Lower leg skin (tissue), 3 donors: Measurements from ENCODE around the gene FAM47E.

Experiments used
- CTCF ChIP-seq, 3 donors: fragments of 450-650 bp; IDR thresholded peaks; one replicate each; pipeline ENCODE4 v1.5.1; 2016; ENCODE audit warnings: antibody characterized with exemption in 3 of 3, mild to moderate bottlenecking in 3 of 3, moderate library complexity in 2 of 3
- POLR2A ChIP-seq, 2 donors: fragments of 450-650 bp; IDR thresholded peaks; one replicate each; pipeline ENCODE4 v1.6.1; 2016 to 2017; ENCODE audit warnings: antibody characterized with exemption in 2 of 2, mild to moderate bottlenecking in 1 of 2, moderate library complexity in 1 of 2

GRCh38 chr4:76296286-76296820 lies 44.8 kb downstream of the FAM47E start:
- TF ChIP-seq CTCF (IDR thresholded peaks at IDR 0.05): no peak
- TF ChIP-seq POLR2A (IDR thresholded peaks at IDR 0.05): no peak
